ENCODE data around the gene PRMT1.

- TF ChIP-seq MAFK (IDR thresholded peaks at IDR 0.05; ENCODE audit: partially characterized antibody) (no peak), PBX3 (IDR thresholded peaks at IDR 0.05) (no peak), POLR2A (IDR thresholded peaks at IDR 0.05; ENCODE audit: low read length) (no peak), CTCF (IDR thresholded peaks at IDR 0.05) (no peak), RAD21 (conservative IDR thresholded peaks at IDR 0.05 in 1 of 2, IDR thresholded peaks at IDR 0.05 in 1 of 2) (no peak), USF2 (IDR thresholded peaks at IDR 0.05) (no peak), CEBPB (IDR thresholded peaks at IDR 0.05) (no peak), HOXB5 (CRISPR knock-in tag; IDR thresholded peaks at IDR 0.05) (no peak), RNF2 (IDR thresholded peaks at IDR 0.05; ENCODE audit: borderline replicate concordance, low read depth) (no peak), CBX2 (IDR thresholded peaks at IDR 0.05; ENCODE audit: borderline replicate concordance, low read depth) (no peak), REST (IDR thresholded peaks at IDR 0.05) (no peak), KDM1A (IDR thresholded peaks at IDR 0.05; ENCODE audit: low read depth) (no peak)
These were observed 31.1 kb upstream of the PRMT1 start for GRCh38 chr19:49645995-49646394.

Measured in A549 (cell line).